ENCODE measurements around the gene EPAS1. TPM values are rescaled to one million over a fixed set of nuclear protein-coding genes. Genes with fewer than 3 reads are reported as not detected.
A peak's percentile ranks its signal among the peaks of the same experiment; 100 is the strongest.

Gene EPAS1
- total and polyA plus RNA-seq, 9 of the 15 experiments (the other 6 are each of a cell fraction or from before 2014, with no cell fraction given): 0.25 to 11.2 (median 4.1) TPM

GRCh38 chr2:46258937-46259776 lies 38.0 kb upstream of the EPAS1 start (continued):
- TF ChIP-seq RB1 (IDR thresholded peaks at IDR 0.05; ENCODE audit: low read depth): 0 out of 2 replicates have a peak, but pooled peaks have one; percentile 19
- TF ChIP-seq CAMTA2 (CRISPR knock-in tag; conservative IDR thresholded peaks at IDR 0.05): no peak
- no peak for TF ChIP-seq RNF2 (IDR thresholded peaks at IDR 0.05)
- TF ChIP-seq ZC3H4 (CRISPR knock-in tag; IDR thresholded peaks at IDR 0.05; ENCODE audit: borderline replicate concordance): no peak
- no peak for TF ChIP-seq MYC (IDR thresholded peaks at IDR 0.05; ENCODE audit: low read depth, low read length)
- TF ChIP-seq MYC (CRISPR knock-in tag; IDR thresholded peaks at IDR 0.05; ENCODE audit: borderline replicate concordance, low read depth): no peak
- TF ChIP-seq XRCC3 (IDR thresholded peaks at IDR 0.05): peak; percentile 69; the same call in 1 of the 2 replicates
- TF ChIP-seq PHB (CRISPR knock-in tag; IDR thresholded peaks at IDR 0.05): no peak
- no peak for TF ChIP-seq MECOM (CRISPR knock-in tag; IDR thresholded peaks at IDR 0.05)
- TF ChIP-seq SP1 (CRISPR knock-in tag; IDR thresholded peaks at IDR 0.05): 0 out of 2 replicates have a peak, but pooled peaks have one; percentile 24
- TF ChIP-seq SRSF3 (IDR thresholded peaks at IDR 0.05; ENCODE audit: insufficient read depth, low read length): no peak
- no peak; the same call in 1 of the 2 replicates for TF ChIP-seq NCOA1 (IDR thresholded peaks at IDR 0.05; ENCODE audit: low read depth)
- TF ChIP-seq TAF7 (tag; IDR thresholded peaks at IDR 0.05): no peak
- no peak for TF ChIP-seq CTCF (IDR thresholded peaks at IDR 0.05 in 2 of 3, conservative IDR thresholded peaks at IDR 0.05 in 1 of 3; ENCODE audit: insufficient read depth in 2 of 3, low read depth in 1 of 3, low read length in 3 of 3)
- no peak for TF ChIP-seq STAT6 (CRISPR knock-in tag; IDR thresholded peaks at IDR 0.05)
- TF ChIP-seq ZNF766 (CRISPR knock-in tag; conservative IDR thresholded peaks at IDR 0.05): peak; percentile 98
- TF ChIP-seq SRSF7 (optimal IDR thresholded peaks at IDR 0.05; ENCODE audit: low read depth, low read length): no peak
- TF ChIP-seq ZNF512 (tag; IDR thresholded peaks at IDR 0.05): no peak
- TF ChIP-seq TEAD1 (CRISPR knock-in tag; IDR thresholded peaks at IDR 0.05): peak in 1 of 2 experiments; percentile 71; a peak in 2 of 4 replicates
- TF ChIP-seq TAF1 (IDR thresholded peaks at IDR 0.05; ENCODE audit: control insufficient read depth, extremely low read depth, insufficient read depth, low read length, severe bottlenecking): no peak
- 0 out of 2 replicates have a peak, but pooled peaks have one; percentile 14 for TF ChIP-seq ATF3 (IDR thresholded peaks at IDR 0.05)
- no peak for TF ChIP-seq ATF3 (CRISPR knock-in tag; conservative IDR thresholded peaks at IDR 0.05)
